PC-3 (cell line): Measurements from ENCODE around the gene ZNF324. TPM values are rescaled to one million over a fixed set of nuclear protein-coding genes. Genes with fewer than 3 reads are reported as not detected.

ENCODE experiments used
- ATAC-seq: fragments of 200-7000 bp; cut with Tn5 transposase; 2 replicates; pipeline ENCODE4 v1.9.1; 2020; ENCODE audit warnings: mild to moderate bottlenecking, moderate library complexity
- BruUV-seq: library from RNA; stranded (reverse); fragments of 400-500 nt; replicated peaks from 2 replicates; lab custom pipeline; 2021; lab: Mats Ljungman, UMichigan
- CTCF ChIA-PET: fragments of 300-600 bp; sonication (Branson Sonifier 250); formaldehyde crosslinking; loops from one replicate; lab custom pipeline; 2022; ENCODE audit warnings: antibody characterized with exemption; lab: Charles Lee
- POLR2A ChIA-PET: fragments of 300-600 bp; sonication (Branson Sonifier 250); formaldehyde crosslinking; loops from one replicate; lab custom pipeline; 2022; ENCODE audit warnings: antibody characterized with exemption; ENCODE audit not compliant: unreplicated experiment; lab: Charles Lee
- DNase-seq: peaks from one replicate; pipeline ENCODE4 v3.0.0-alpha.2; 2015
- H2AFZ ChIP-seq: fragments of 300-600 bp; sonication (generic); 2 replicates; pipeline ENCODE4 v1.6.0; 2016; ENCODE audit warnings: antibody characterized with exemption, low read length
- H3F3A ChIP-seq: fragments of 300-600 bp; sonication (generic); one replicate; pipeline ENCODE4 v1.6.0; 2017; ENCODE audit warnings: antibody characterized with exemption, low read length, control low read depth, mild to moderate bottlenecking; ENCODE audit not compliant: unreplicated experiment
- H3K27ac ChIP-seq: fragments of 300-600 bp; sonication (generic); 2 replicates; pipeline ENCODE4 v1.5.1; 2016; ENCODE audit warnings: mild to moderate bottlenecking, low read length
- H3K27me3 ChIP-seq: fragments of 300-600 bp; sonication (generic); 2 replicates; pipeline ENCODE4 v1.6.1; 2016; ENCODE audit warnings: low read length, mixed read lengths
- H3K36me3 ChIP-seq: fragments of 300-600 bp; sonication (generic); 2 replicates; pipeline ENCODE4 v1.6.1; 2016; ENCODE audit warnings: low read depth, mixed run types, low read length, mixed read lengths
- H3K4me1 ChIP-seq: fragments of 300-600 bp; sonication (generic); 2 replicates; pipeline ENCODE4 v1.5.1; 2016; ENCODE audit warnings: low read length; ENCODE audit not compliant: insufficient read depth
- H3K4me2 ChIP-seq: fragments of 300-600 bp; sonication (generic); 2 replicates; pipeline ENCODE4 v1.6.0; 2016; ENCODE audit warnings: low read length
- H3K4me3 ChIP-seq: fragments of 300-600 bp; sonication (generic); 2 replicates; pipeline ENCODE4 v1.5.1; 2016; ENCODE audit warnings: mild to moderate bottlenecking, low read length, mixed read lengths
- H3K79me2 ChIP-seq: fragments of 300-600 bp; sonication (generic); 2 replicates; pipeline ENCODE4 v1.6.1; 2017; ENCODE audit warnings: low read length, mixed read lengths
- H3K9ac ChIP-seq: fragments of 300-600 bp; sonication (generic); 2 replicates; pipeline ENCODE4 v1.6.0; 2016; ENCODE audit warnings: mild to moderate bottlenecking, low read length
- H3K9me2 ChIP-seq: fragments of 300-600 bp; sonication (generic); replicated peaks from 2 replicates; pipeline ENCODE4 v1.6.1; 2016; ENCODE audit warnings: mixed run types, low read length, mixed read lengths
- H3K9me3 ChIP-seq: fragments of 300-600 bp; sonication (generic); 2 replicates; pipeline ENCODE4 v1.6.1; 2016; ENCODE audit warnings: low read length, mixed read lengths
- H4K20me1 ChIP-seq: fragments of 300-600 bp; sonication (generic); 2 replicates; pipeline ENCODE4 v1.6.1; 2016; ENCODE audit warnings: low read length, mixed read lengths
- CTCF ChIP-seq: fragments of 300-600 bp; sonication (generic); conservative IDR thresholded peaks from 2 replicates; pipeline ENCODE4 v1.5.1; 2017; ENCODE audit warnings: antibody characterized with exemption, low read depth, mild to moderate bottlenecking, low read length
- EZH2 ChIP-seq: fragments of 300-600 bp; sonication (generic); IDR thresholded peaks from one replicate; pipeline ENCODE4 v1.6.1; 2017; ENCODE audit warnings: antibody characterized with exemption, mild to moderate bottlenecking, low read length; ENCODE audit not compliant: unreplicated experiment
- EZH2phosphoT487 ChIP-seq: fragments of 300-600 bp; sonication (generic); IDR thresholded peaks from 2 replicates; pipeline ENCODE4 v1.6.1; 2018; ENCODE audit warnings: mild to moderate bottlenecking, antibody characterized with exemption, low read length, borderline replicate concordance
- intact Hi-C: fragments of 100-400 bp; cut with micrococcal nuclease; formaldehyde crosslinking; loops from 2 replicates; pipeline ENCODE4 v1.9.0; 2023
- total RNA-seq: library from RNA; depleted of rRNA; stranded (reverse); fragments of >200 nt; gene quantifications from 2 replicates; pipeline ENCODE4 v1.2.3, GENCODE V29; 2014

The ZNF324 gene
- total RNA-seq, 1 experiment from 2014 or later, result 15.9 TPM

DNA sequence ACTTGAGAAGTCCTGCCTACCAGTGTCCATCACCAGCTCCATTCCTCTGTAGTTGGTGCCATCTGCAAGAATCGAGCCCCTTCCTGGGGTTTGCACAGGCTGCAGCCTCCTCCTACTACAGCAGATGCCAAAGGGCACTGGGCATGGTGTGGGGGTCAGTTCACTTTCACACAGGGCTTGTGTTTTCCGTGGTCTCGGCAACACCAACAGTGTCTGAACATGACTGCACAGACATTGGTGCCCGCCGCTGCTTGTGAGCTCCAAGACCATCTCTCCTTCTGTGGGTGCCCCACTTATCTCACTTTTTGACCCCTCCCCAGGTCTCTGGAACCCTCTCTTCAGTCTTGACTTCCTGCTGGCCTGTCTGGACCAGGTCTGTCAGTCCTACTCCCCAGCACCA is 24.5 kb downstream of the ZNF324 start:
- DNase-seq, result no peak
- intact Hi-C loops, result no loop called here

DNA sequence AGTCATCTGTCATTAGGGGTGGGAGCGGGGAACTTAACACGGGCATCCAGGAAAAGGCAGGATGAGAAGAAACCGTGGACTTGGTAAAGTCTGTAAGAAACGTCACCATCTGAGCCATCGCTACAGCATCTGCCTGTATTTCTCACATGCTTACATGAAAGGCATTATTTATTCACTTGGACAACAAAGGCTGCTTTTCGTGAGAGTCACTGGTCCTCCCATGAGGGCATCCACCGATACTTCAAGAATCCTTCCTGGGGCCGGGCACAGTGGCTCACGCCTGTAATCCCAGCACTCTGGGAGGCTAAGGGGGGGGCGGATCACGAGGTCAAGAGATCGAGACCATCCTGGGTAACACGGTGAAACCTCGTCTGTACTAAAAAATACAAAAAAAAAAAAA is 25.4 kb downstream of the ZNF324 start:
- no TSS peak for BruUV-seq
- H3K9me2 ChIP-seq, result no peaks in the 10 kb centered on the region
- peaks cover 35% of the 10 kb centered on the region for H3K79me2 ChIP-seq
- no peak overlapping the region for H3K4me3 ChIP-seq
- DNase-seq (no peak), ATAC-seq (no peak)
- H4K20me1 ChIP-seq, result no peaks in the 10 kb centered on the region
- TF ChIP-seq CTCF, result no peak
- TF ChIP-seq EZH2phosphoT487, result no peak
- no peak for TF ChIP-seq EZH2
- intact Hi-C loops, result no loop called here
- ChIA-PET CTCF (no interaction called here), POLR2A (interaction anchor here (0.7 kb wide), 1 partner anchor 63 kb away, joined by 8 read pairs; the partner anchor contains the start of gene CHMP2A)
- H3K9ac ChIP-seq, result no peak overlapping the region
- H3K4me1 ChIP-seq, result no peaks in the 10 kb centered on the region
- no peaks in the 10 kb centered on the region for H3K9me3 ChIP-seq
- no peak overlapping the region for H3K27ac ChIP-seq
- H3F3A ChIP-seq, result no peaks in the 10 kb centered on the region
- H3K27me3 ChIP-seq, result no peaks in the 10 kb centered on the region
- no peaks in the 10 kb centered on the region for H3K36me3 ChIP-seq
- no peak overlapping the region for H2AFZ ChIP-seq
- H3K4me2 ChIP-seq, result no peak overlapping the region

More for the DNA sequence above, 24.5 kb downstream of the ZNF324 start:
- Histone ChIP-seq H3K36me3 (no peaks in the 10 kb centered on the region), H3K4me2 (no peak overlapping the region), H3K27me3 (no peaks in the 10 kb centered on the region), H3K4me1 (no peaks in the 10 kb centered on the region), H3K27ac (no peak overlapping the region), H3F3A (no peaks in the 10 kb centered on the region), H3K9me2 (no peaks in the 10 kb centered on the region), H3K4me3 (no peak overlapping the region), H3K9me3 (no peaks in the 10 kb centered on the region), H3K79me2 (peaks cover 26% of the 10 kb centered on the region), H2AFZ (no peak overlapping the region), H3K9ac (no peak overlapping the region), H4K20me1 (no peaks in the 10 kb centered on the region)
- CTCF ChIA-PET, result no interaction called here
- POLR2A ChIA-PET, result no interaction called here
- no TSS peak for BruUV-seq
- no peak for TF ChIP-seq EZH2
- no peak for ATAC-seq

- CTCF ChIA-PET, result no interaction called here
Observed at GRCh38 chr19:58497634-58498170, 30.8 kb downstream of the ZNF324 start.

More at GRCh38 chr19:58497634-58498170, 30.8 kb downstream of the ZNF324 start:
- POLR2A ChIA-PET, result no interaction called here
- Histone ChIP-seq H3K27ac (no peak overlapping the region), H3F3A (no peaks in the 10 kb centered on the region), H3K9me3 (no peaks in the 10 kb centered on the region), H3K4me3 (peak overlapping the region; percentile 69), H3K4me1 (peaks cover 21% of the 10 kb centered on the region), H3K4me2 (peak overlapping the region; percentile 85), H4K20me1 (no peaks in the 10 kb centered on the region), H3K9me2 (no peaks in the 10 kb centered on the region), H3K36me3 (no peaks in the 10 kb centered on the region), H3K79me2 (peaks cover 36% of the 10 kb centered on the region), H3K9ac (no peak overlapping the region), H2AFZ (no peak overlapping the region), H3K27me3 (no peaks in the 10 kb centered on the region)
- intact Hi-C loops, result no loop called here
- BruUV-seq, result no TSS peak
- TF ChIP-seq CTCF (no peak), EZH2 (no peak), EZH2phosphoT487 (no peak)
- no peak for DNase-seq
- no peak for ATAC-seq
